ENCODE measurements around the gene GRIK4.

The GRIK4 gene

DNA sequence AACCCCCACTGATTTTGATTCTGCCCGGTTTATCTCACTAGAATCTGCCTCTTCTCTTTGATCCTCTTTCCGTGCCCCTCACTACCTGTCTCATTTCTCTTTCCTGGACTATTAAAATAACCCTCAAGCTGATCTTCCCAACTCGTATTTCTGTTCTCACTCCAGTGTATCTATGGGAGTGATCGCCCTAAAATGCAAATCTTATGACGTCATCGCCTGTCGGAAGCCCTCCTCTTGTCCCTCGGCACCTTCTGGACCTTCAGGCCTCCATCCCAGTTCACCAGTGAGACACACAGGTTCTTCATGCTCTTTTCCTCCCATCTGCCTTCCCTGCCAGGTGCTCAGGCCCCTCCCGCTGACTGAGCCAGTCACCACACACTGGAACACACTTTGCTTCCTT lies 277.8 kb downstream of the GRIK4 start:
- no peak for DNase-seq

DNA sequence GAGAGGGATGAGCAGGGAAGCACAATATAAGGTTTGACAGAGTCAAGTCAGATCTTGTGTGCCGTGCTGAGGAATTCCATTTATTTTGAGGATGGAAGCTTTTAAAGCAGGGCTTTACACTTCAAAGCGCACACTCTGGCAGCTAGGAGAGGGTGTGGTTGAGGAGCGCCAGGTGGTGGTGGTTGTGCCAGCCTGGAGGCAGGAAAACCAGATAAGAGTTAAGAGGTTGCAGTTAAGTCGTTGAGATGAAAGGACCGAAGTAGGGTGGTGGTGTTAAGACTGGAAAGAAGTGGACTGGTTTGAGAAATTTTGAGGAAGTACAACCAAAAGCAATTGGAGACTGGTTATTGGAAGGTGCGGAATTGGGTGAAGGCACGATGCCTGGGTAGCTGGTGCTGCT lies 280.8 kb downstream of the GRIK4 start:
- no peak for DNase-seq

DNA sequence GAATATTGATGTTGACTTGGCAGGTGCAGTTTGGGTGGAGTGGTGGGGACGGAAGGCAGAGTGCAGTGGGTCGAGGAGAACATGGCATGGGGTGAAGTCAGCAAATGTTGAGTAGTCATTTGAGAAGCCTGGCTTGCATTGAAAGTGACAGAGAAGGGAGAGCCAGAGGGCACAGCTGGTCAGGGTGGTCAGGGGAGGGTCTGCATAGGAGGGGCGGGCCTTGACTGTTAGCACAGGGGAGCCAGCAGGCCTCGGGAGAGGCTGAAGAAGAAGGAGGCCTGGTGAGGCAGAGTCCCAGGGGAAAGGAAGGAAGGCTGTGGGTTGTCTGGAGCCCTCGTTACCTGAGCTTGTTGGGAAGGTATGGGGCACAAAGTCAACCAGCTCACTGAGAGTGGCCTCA lies 281.6 kb downstream of the GRIK4 start:
- no peak for DNase-seq

DNA sequence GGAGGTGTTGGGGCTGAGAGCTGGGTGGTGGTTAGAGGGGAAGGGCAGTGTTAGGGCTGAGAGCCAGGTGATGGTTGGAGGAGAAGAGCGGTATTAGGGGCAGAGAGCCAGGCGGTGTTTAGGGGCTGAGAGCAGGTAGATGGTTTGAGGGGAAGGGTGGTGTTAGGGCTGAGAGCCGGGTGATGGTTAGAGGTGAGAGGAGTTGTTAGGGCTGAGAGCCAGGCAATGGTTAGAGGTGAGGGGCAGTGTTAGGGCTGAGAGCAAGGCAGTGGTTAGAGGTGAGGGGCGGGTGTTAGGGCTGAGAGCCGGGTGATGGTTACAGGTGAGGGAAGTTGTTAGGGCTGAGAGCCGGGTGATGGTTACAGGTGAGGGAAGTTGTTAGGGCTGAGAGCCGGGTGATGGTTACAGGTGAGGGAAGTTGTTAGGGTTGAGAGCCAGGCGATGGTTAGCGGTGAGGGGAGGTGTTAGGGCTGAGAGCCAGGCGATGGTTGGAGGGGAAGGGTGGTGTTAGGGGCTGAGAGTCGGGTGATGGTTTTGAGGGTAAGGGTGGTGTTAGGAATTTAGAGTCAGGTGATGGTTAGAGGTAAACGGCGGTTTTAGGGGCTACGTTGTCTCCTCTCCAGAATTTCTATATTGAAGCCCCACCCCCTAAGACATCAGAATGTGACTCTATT lies 282.4 kb downstream of the GRIK4 start:
- no peak for DNase-seq

DNA sequence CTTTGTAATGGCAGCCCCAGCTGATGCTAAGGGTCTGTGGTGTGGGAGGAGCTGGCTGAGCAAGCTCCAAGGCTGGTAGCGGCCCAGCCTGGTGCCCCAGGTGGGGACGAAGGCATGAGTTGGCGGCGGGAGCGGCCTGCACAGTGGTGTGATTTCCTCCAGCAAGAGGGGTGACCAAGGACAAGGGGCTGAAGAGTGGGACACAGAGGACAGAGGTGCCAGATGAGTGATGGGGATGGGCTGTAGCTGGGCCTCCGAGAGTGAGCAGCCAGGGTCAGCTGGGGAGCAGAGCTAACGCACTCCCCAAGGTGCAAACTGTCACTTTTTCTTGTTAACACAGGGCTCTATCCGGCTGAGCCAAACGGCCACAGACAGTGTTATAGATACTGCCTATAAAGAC lies 283.2 kb downstream of the GRIK4 start:
- DNase-seq = no peak

DNA sequence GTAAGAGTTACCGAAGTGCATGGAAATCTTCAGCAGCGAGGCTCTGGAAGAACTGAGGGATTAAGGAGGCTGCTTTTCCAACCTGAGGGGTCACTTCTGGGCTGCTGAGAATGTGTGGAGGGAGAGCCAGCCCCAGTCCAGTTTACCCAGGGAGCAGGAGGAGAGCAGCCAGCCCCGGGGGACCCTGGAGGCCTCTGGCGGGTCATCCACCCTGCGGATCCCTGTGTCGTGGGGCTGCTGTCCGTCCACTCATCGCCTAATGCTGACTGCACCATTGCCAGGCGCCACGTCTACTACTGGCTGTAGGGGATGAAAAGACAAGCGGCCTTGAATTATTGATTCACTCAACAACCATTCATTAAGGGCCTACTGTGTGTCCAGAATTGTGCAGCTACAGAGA lies 283.6 kb downstream of the GRIK4 start:
- no peak for DNase-seq

DNA sequence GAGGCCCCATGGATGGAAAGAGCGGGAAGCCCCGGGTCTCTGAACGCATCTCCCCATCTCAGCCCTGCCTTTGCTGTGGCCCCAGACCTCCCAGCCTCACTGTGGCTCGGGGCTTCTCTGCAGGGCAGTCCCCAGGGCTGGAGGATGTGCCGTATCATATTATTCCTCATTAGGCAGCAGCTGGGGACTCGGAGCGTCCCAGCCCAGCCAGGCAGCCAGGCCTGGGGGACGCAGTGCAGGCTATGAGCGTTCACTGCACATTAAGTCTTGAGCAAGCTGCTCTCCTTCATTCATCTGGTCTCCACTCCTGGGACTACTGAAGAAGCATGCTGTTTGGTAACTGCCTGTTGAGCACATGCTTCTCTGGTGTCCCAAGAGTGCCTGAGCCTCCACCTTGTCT lies 285.6 kb downstream of the GRIK4 start:
- DNase-seq = no peak

DNA sequence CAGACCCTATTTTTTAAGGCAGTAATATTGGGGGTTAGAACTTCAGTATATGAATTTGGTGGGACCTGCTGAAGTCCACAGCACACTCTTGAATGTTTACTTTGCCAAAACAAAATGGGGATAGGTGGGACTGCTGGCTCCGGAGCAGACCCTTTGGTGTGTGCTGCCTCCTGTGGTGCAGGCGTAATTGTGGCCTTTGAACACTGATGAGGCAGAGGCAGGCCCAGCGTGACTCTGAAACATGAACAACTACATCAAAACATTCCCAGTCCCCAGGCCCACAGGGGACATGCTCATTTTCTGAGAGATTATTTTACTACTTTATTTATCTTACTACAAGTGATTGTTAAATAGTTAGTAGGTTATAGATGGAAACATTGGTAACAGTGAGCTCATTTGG lies 287.3 kb downstream of the GRIK4 start:
- DNase-seq = no peak

DNA sequence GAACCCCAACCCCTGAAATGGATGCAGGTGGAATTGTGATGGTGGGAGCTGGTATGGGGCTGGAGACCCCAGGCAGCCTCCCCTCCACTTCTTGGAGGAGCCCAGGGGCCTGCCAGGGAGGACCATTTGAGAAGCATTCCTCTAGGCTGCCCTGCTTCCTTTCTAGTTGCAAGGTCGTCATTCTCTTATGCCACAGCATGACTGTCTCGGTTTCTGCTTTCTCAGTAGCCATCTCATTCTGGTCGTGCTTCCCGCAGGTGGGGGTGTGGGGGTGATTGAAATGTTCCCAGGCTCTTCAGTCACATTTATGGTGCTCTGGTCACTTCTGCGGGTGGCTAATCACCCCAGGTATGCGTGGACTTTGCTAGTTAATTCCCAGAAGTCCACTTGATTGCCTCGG lies 288.7 kb downstream of the GRIK4 start:
- no peak for DNase-seq

DNA sequence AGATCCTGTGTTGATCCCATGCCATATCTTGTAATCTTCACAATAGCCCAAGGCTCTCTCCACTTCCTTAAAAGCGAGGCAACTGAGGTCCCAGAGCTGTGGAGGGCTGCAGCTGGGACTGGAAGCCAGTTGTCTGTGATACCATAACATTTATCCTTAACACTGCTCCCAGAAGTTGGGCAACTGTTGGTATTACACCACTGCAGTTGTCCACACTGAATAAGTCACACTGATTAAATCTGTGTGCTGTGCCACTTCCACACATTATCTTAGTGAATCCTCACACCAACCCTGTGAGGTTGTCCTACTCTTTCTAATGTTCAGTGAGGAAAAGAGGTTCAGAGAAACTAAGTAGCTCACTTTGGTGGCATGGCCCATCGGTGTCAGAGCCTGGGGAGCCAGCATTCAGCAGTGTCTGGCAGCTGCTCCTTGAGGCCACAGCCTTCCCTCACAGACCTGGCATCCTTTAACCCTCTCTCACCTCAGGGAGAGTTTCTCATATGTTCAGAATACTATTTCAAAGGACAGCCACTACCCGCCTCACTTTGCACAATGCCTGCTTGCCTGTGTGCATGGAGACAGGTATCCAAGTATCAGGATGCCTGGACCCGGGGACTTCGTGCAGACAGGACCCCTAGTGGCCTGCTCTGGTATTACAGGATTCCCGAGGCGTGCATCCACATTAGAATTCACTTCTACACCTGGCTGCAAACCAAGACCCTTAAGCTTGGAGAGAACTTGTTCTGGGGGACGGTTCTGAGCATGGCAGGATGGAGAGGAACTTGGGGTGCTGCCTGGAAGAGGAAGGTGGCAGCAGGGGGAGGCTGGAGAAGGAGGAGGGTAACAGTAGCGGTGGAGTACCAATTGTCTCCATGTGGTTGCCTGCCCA lies 290.5 kb downstream of the GRIK4 start:
- DNase-seq = peak; percentile 40

DNA sequence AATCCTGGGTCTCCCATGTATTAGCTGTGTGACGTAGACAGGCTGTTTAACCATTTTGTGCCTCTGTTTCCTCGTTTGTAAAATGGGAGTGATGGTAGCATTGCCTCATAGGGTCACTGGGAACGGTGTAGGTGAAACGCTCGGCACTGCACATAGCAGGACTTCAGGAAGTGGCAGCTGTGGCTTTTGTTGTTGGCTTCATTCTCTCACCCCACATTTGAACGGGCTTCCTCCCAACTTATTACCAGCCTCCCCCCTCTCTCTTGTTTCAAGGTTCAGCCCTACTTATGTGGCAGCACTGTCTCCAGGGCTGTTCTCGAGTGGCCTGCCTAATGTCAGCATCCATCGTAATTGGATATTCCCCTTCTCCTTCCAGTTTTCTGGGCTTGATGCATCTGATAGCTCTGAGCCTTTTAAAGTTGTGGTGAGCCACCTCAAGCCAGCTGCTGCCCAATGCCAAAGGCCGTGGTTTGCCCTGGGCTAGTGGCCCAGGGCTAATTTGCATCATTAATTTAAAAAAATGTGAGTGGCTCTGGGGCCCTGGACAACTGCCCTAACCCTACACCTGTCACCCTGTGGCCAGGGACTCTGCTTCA lies 294.5 kb downstream of the GRIK4 start:
- no peak for DNase-seq

DNA sequence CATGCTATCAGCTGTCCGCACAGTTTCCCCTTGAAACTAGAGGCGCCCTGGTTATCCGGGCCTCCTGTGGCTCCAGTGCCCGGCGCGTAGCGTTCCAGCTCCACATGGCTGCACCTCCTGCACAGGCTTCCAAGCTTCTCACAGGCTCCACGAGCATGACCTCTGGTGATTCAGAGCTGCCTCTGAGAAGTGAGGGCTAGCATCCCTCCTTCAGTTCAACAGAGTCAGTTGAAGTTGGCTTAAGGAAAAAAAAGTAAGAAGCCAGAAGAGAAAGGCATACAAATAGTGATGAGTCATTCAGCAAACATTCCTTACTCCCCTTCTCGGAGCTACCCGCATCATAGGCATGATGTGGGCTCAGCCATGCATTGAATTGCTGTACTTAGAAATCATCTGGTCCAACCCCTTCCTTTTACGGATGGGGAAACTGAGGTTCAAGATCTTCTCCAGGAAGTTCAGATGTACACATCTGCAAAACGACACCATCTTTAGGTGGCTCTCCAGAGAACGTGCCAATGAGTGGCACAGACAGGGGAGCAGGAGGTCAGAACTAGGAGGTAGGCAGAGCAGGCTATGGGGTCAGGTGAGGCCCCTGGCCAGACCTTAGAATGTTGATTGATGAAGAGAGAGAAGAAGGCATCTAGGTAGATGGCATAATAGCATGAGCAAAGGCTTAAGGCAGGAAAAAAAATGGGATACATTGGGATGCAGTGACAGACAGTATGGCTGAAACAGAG lies 296.0 kb downstream of the GRIK4 start:
- no peak for DNase-seq

DNA sequence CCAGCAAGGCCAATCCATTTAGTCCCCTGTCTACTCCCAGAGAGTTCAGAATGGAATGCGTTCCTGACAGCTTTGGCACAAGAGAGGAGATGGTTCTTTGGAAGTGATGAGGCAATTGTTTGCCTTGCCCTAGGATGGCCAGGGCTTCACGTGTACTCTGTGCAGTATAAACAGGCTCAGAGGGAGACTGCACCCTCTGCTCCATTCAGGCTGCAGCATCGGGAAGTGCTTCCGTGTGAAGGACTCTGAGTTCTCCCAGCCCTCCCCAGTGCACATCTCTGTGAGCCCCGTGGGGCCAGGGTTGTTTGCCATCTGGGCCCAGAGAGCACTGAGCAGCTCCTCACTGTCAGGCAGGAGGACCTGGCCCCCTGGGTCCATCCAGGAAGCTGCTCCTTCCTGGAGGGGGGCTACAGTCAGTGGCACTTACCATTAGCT lies 297.1 kb downstream of the GRIK4 start:
- DNase-seq = no peak

DNA sequence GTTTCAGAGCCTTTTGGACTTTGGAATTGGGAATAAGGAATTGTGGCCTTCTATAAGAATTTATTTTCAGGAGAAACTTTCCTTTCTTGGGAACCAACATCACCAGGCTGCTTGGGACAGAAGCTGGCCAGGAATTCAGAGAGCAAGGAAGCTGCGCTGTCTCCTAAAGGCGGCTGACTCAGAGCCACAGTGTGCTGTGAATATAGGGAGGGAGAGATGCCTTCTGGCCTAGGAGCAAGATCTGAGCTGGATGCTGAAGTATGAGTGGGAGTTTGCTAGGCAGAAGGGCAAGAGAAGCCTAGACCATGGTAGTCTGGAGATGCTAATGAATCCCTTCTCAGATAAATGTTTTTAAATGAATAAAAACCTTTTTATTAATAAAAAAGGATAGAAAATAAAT lies 298.7 kb downstream of the GRIK4 start:
- DNase-seq = no peak

DNA sequence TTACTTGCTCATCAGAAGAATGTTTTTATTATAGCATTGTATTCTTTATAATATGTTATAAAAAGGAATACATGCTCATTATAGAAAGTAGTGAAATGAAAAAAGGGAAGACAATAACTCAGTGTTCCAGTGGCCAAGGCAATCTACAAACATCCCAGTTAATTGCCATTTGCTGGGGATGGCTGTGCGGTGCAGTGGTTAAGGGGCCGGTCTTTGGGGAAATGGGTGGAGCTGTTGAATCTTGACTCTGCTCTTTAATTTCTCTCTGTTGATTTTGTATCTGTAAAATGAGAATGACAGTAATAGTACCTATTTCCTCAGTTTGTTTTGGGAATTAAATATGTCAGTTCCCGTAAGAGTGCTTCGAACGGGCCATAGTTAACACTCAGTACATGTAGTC lies 299.7 kb downstream of the GRIK4 start:
- DNase-seq = no peak

DNA sequence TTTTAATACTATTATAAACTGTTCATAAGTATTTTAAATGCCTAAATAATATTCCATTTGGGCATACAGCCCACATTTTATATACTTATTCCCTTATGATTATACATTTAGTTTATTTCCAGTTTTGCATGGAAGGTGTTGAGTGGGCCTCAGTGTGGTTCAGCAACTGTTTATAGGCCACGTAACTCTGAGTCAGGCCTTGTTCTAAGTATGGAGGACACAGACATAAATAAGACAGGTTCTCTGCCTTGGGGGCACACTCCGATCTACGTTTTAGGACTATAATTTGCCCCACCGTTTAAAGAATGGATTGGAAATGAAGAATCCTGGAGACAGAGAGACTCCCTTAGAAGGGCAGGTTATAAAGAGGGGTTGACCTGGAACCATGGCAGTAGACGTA lies 300.2 kb downstream of the GRIK4 start:
- no peak for DNase-seq

DNA sequence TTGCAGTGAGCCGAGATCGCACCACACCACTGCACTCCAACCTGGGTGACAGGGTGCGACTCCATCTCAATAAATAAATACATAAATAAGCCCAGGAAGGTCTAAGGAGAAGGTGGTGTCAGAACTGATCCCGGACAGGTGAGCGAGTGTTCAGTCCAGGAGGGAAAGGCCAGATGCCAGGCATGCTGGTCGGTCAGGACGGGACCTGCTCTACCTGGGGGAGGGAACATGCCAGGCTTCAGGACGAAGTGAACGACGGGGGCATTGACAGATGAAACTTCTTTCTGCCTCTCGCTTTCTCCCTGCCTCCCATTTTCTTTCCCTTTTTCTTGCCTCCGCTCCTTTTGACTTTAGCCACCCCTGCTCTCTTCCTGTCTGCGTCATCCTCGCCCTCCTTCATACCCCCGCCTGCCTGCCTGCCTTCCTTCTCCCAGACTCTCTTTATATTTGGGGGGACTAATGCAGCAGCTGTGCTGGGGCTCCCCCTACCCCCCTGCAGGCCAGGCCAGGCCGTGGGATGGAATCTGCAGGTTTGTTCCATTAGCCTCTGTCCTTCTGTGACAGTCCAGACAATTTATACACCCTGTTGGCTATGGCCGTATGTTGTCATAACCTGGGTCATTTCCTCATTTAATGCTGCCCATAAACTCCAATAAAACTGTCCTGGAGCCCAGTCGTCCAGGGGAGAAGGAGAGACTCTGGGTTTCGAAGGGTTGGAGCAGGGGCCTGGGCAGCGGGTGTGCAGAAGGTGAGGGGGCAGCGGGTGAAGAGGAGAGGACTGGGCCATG lies 303.2 kb downstream of the GRIK4 start:
- no peak for DNase-seq

DNA sequence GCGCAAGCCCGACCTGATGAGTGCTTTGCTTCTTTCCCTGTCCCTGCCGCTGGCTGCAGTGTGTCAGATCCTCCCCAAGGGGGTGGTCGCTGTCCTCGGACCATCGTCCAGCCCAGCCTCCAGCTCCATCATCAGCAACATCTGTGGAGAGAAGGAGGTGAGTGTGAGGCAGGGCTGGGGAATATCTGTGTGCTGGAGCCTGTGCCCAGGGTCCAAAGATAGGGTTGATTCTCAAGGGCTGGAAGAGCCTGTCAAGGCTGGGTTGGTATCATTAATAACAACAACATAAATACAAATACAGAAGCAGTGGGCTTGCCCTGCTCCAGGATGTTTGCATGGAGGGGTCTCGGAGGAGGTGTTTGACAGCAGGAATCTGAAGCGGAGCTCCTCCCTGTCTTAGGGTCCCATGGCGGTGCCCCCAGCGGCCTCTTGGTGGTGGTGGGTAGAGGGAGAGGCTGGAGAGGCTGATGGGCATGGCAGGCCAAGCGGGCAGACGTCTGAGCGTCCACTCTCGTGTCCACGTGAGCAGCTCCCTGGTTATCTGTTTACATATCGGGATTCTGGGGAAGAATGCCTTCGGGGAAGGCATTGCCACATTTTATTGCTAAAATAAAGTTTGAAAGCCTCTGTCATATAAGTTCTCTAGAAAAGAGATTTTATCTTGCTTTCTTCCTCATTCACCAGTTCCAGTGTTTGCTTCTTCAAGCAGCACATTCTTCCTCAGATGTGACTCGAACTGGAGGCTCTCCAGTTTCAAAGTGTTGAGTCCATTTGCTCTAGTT lies 304.0 kb downstream of the GRIK4 start:
- DNase-seq = no peak

DNA sequence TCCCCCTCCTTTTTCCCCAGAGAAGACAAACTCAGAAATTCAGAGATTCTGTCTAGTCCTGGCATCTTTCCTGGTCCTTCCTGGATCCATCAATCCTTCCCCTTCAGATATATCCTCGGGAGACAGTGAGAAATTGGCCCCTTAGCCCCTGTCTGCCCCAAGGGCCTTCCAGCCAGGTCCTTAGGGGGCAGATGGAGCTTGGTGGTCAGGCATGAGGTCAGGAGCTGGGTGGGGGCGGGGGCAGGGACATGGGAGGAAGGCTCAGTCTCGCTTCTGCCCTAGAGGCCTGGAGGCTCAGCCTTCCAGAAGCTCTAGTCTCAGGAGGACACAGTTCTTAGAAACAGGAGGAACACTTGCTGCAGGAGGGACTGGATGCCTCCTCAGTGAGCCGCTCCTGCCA lies 304.6 kb downstream of the GRIK4 start:
- no peak for DNase-seq

DNA sequence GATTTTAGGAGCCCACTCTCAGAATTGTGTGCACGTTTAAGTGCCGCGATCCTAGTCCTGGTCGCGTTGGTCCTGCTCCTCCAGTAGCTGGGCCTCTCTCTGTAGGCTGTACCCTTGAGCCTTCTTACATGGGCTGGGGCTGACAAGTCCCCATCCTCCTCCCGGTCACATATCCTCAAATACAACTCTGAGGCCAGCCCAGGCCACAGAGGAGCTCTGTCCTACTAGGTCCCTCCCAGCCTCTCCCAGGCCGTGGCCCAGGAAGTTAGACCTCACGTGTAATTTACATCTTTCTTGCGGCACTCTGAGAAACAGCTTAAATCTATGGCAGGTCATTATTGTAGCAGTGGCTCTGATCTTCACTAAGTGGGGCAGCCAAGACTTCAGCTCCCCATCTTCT lies 305.2 kb downstream of the GRIK4 start:
- no peak for DNase-seq

DNA sequence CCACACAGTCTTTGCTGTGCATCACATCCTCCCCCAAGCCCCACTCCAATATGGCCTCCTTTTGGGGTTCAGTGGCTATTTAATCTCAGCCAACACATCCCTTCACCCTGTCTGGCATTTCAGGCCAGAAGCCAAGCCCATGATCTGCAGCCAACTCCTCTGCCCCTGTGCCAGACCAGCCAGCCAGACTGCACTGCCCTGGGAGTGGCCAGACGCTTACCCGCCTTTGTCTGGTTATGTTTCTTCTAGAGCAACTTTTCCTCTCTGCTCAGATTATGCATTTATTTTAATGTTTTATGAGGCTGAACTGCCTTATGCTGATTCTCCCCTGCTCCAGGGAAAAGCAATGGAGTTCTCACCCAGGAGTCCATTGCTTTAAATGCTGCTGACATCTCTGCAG lies 305.6 kb downstream of the GRIK4 start:
- DNase-seq = no peak

DNA sequence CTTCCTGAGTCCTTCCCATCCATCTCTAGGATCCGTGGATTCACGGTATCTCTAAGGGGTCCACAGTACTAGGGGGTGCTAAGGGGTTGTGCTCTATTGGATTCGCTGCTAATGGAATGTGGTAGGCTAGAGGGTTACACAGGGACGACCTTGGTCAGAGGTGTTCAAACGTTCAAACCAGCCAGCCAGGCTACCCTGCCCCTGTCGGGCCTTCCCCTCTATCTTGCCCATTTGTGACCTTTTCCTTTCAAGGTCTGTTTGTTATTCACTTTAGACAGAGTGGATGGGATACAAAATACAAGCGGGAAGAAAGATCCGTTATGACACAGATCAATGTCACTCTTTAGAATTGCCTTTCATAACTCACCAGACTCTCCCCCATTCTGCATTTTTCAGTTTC lies 306.5 kb downstream of the GRIK4 start:
- no peak for DNase-seq
